Measurements from ENCODE around the gene THY1. TPM values are rescaled to one million over a fixed set of nuclear protein-coding genes. Genes with fewer than 3 reads are reported as not detected.
A peak's percentile ranks its signal among the peaks of the same experiment; 100 is the strongest.

Gene THY1
- total and polyA plus RNA-seq, 9 of the 15 experiments (the other 6 are each of a cell fraction or from before 2014, with no cell fraction given), result 0.07 to 0.40 (median 0.16) TPM; not detected in 5

GRCh38 chr11:119448380-119448779 is 25.4 kb upstream of the THY1 start:
- peak overlapping the region in 1 of 2 experiments; percentile 43; a peak in 1 of 4 replicates for H3K9ac ChIP-seq (ENCODE audit: insufficient read depth in 1 of 2, low read depth in 2 of 2, low read length in 2 of 2)
- no peaks in the 10 kb centered on the region for H3K27me3 ChIP-seq (ENCODE audit: control insufficient read depth in 2 of 2, insufficient read depth in 2 of 2, low read length in 2 of 2)
- no peaks in the 10 kb centered on the region for H3K79me2 ChIP-seq (ENCODE audit: control insufficient read depth, insufficient read depth, low read length)
- TF ChIP-seq CHCHD3 (CRISPR knock-in tag; IDR thresholded peaks at IDR 0.05) (no peak), XRCC3 (IDR thresholded peaks at IDR 0.05) (no peak), SMAD1 (IDR thresholded peaks at IDR 0.05; ENCODE audit: low read depth, low read length, partially characterized antibody) (no peak), FOXK2 (conservative IDR thresholded peaks at IDR 0.05 in 1 of 2, IDR thresholded peaks at IDR 0.05 in 1 of 2; ENCODE audit: low read depth in 2 of 2) (no peak), ZNF764 (CRISPR knock-in tag; IDR thresholded peaks at IDR 0.05; ENCODE audit: low read depth) (no peak), MAFF (IDR thresholded peaks at IDR 0.05; ENCODE audit: low read length) (no peak), ZNF212 (CRISPR knock-in tag; IDR thresholded peaks at IDR 0.05) (no peak), RBM15 (IDR thresholded peaks at IDR 0.05; ENCODE audit: insufficient read depth, low read length) (no peak), RBM34 (IDR thresholded peaks at IDR 0.05; ENCODE audit: borderline replicate concordance, insufficient read depth, low read length) (no peak)
- TF ChIP-seq, protein P1, sequence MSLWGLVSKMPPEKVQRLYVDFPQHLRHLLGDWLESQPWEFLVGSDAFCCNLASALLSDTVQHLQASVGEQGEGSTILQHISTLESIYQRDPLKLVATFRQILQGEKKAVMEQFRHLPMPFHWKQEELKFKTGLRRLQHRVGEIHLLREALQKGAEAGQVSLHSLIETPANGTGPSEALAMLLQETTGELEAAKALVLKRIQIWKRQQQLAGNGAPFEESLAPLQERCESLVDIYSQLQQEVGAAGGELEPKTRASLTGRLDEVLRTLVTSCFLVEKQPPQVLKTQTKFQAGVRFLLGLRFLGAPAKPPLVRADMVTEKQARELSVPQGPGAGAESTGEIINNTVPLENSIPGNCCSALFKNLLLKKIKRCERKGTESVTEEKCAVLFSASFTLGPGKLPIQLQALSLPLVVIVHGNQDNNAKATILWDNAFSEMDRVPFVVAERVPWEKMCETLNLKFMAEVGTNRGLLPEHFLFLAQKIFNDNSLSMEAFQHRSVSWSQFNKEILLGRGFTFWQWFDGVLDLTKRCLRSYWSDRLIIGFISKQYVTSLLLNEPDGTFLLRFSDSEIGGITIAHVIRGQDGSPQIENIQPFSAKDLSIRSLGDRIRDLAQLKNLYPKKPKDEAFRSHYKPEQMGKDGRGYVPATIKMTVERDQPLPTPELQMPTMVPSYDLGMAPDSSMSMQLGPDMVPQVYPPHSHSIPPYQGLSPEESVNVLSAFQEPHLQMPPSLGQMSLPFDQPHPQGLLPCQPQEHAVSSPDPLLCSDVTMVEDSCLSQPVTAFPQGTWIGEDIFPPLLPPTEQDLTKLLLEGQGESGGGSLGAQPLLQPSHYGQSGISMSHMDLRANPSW (CRISPR knock-in tag; IDR thresholded peaks at IDR 0.05), result no peak
- no peak overlapping the region for H3K4me3 ChIP-seq
- in situ Hi-C loops (cut with MboI) (no loop called here), intact Hi-C loops (cut with micrococcal nuclease) (no loop called here)
- no peaks in the 10 kb centered on the region for H3K9me1 ChIP-seq (ENCODE audit: control insufficient read depth, insufficient read depth, low read length)
- H3K4me1 ChIP-seq (replicated peaks in 1 of 2; ENCODE audit: control insufficient read depth in 2 of 2, insufficient read depth in 2 of 2, low read length in 2 of 2), result peaks cover 4 to 7% of the 10 kb centered on the region in 2 experiments; a peak in 2 of 5 replicates
- BruUV-seq (replicated peaks), result no TSS peak
- CTCF ChIA-PET (ENCODE audit: low intra/inter-chr PET ratio), result no interaction called here
- no peak overlapping the region for H3K27ac ChIP-seq (ENCODE audit: extremely low read depth, low read depth, low read length)
- no peak for FAIRE-seq
- no peaks in the 10 kb centered on the region for H3K9me3 ChIP-seq (replicated peaks; ENCODE audit: control insufficient read depth, insufficient read depth, low read depth, low read length)
- WGBS (ENCODE audit: insufficient coverage, low coverage, missing lambda C conversion rate), result 41% methylated on average over 4 of the region's 4 CpGs
- H3K4me2 ChIP-seq (ENCODE audit: insufficient read depth, low read length), result no peak overlapping the region
- H2AFZ ChIP-seq (ENCODE audit: low read depth, low read length), result no peak overlapping the region
- no peaks in the 10 kb centered on the region for H3K36me3 ChIP-seq (ENCODE audit: control insufficient read depth, insufficient read depth, low read length)
- no peaks in the 10 kb centered on the region for H4K20me1 ChIP-seq (replicated peaks; ENCODE audit: control insufficient read depth, insufficient read depth, low read length)
- peak; percentile 17 for ATAC-seq
- POLR2A ChIA-PET, result interaction anchor here (0.8 to 1.3 kb wide), 2 partner anchors 11 to 27 kb away, joined by 3 to 5 read pairs; no protein-coding TSS in a partner anchor
- no peak for DNase-seq (ENCODE audit: extremely low read depth in 1 of 4, low spot score in 3 of 4)
